HG02981 (cell line): ENCODE data around the gene PHACTR1.
"Not testable (repeated sequence)": the region's sequence is repeated elsewhere in the genome, so short reads cannot be mapped to it uniquely, and the experiment has no call there.

Experiments used
- ATAC-seq: cut with Tn5 transposase; IDR thresholded peaks from one replicate; pipeline ENCODE4 v1.9.1; 2021; ENCODE audit warnings: mild to moderate bottlenecking, moderate library complexity; ENCODE audit not compliant: unreplicated experiment

PHACTR1 gene

DNA sequence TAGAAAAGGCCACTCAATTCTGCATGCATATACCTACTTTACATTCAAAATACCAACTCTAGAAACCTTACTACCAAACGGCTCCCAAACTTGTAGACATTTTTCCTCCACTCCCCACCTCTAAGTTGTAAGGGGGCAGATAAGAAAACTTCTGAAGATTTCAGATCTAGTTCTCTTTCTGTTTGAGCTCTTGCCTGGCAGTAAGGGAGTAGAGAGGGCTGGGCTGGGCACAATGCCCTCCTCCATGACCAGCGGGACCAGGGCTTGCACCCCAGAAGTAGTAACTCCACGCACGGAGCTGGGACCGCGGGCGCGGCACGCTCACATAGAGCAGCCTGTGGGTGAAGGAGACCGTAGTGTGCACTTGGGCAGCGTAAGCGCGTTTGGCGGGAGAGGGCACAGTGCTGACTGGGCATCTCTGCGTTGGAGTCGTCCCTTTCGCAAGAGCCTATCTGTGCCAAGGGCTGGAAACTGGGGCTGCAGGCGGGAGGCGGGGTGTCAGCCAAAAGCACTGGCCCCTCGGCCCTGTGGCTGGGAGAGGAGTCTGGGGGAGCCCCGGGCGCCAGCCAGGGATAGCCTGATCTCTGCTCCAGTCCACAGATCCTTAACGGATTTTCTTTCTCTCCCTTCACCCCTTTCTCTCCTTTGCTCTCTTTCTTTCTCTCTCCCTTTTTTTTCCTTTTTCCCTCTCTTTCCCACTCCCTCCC, 32.4 kb downstream of the PHACTR1 start:
- no peak for ATAC-seq

DNA sequence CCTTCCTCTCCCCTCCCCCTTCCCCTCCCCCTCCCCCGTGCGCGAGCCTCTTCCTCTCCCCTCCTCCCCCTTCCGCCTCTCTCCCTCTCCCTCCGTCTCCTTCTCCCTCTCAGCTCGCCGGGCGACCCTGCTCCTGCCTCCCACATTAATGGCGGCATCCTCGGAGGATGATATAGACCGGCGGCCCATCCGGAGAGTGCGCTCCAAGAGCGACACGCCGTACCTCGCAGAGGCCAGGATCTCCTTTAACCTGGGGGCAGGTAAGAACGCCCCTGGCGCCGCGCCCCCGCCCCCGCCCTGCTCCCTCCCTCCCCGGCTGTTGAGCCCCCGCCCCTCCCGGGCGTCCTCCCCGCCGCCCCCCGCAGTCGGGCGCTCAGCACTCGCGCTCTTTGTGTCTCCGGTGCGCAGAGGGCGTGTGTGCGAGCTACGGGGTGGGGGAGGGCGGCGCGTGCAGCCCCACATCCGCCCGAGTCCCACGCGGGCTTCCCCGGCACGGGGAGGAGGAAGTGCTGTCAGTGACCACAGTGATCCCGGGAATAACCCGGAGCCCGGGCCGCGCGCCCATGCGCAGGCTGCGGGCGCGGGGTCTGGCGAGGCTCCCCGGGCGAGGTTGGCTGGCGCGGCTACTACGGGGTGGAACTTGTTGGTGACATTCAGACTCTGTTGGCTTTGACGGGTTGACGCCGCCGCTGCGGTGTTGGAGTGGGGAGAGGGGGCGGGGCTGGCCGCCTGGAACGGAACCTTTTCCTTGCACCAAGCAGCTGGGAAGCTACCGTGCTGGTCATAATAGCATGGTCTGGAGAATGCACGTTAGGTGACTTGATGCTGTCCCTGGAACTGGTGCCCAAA, 33.2 kb downstream of the PHACTR1 start:
- no peak for ATAC-seq

DNA sequence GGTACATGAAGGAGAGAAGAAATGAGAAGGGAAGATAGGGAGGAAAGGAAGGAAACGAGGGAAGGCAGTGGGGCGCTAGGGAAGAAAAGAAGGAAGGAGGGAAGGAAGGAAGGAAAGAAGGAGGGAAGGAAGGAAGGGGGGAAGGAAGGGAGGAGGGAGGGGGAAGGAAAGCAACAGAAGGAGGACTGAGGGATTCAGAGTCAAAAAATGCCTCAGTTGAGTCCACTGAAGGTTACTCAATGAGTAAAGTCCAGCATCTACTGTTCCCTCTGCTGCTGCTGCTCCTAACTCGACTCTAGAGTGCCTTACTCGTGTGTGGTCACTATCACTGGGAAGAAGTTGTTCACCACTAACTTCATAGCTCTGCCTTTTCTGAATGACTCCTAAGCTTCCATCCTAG, 33.8 kb downstream of the PHACTR1 start:
- no peak for ATAC-seq

DNA sequence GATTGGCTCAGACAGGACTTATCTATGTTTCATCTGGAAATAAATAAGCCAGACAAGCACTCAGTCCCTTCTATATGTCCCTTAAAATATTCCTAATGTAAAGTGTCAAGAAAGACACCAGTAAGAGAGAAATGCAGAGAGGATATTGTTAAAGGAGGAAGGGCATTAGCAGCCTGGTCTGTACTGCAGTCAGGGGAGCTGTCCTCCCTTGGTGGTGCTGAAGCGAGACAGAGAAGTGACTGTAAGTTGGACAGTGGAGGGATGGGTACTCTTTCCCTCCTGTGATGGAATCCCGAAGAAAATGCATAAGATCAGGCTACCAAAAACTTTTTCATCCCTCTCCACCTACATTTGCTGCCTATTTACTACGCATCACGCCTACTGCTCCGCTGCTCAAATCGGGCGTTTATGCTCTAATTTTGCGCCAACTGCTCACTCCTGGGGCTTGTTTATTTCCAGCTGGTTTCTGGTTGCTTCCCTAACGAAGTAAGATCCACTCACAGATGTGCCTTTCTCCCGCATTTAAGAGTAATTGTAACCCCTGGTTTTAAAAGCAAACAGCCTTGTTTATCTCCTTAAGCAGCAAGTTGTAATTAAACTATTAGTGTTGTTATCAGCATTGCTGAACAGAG, 35.2 kb downstream of the PHACTR1 start:
- no peak for ATAC-seq

DNA sequence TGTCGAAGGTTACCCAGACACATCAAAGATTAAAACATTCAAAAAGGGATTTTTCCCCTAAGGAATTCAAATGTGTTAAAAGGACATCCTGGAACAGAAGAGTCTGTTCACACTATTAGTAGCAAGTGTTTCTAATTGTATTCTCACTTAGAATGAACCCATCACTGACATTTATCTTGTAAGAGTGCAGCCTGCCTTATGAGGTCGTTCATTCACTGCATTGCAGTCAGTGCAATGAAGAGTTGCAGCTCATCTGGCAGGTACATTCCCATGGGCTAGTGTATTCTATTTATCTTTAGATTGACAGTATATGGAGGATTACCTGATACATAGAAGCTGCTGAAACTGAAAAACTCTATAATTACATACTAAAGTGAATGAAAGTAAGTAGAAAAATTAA, 36.5 kb downstream of the PHACTR1 start:
- no peak for ATAC-seq

DNA sequence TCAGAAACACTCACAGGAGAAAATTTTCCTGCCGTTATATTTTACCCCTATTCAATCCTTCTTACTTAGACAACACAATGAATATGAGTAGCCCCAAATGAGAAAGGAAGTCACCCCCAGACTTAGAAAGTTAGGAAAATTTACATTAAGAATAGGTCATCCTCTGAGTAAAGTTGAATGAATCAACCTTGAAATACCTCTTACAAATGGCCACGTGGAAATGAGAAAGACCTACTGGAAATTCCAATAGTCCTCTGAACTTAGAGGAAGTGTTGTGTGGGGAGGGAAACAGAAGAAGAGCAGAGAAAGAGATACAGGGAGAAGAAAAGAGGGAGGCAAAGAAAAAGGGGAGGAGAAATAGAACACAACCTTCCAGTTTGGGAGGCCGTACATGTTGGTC, 43.7 kb downstream of the PHACTR1 start:
- no peak for ATAC-seq

DNA sequence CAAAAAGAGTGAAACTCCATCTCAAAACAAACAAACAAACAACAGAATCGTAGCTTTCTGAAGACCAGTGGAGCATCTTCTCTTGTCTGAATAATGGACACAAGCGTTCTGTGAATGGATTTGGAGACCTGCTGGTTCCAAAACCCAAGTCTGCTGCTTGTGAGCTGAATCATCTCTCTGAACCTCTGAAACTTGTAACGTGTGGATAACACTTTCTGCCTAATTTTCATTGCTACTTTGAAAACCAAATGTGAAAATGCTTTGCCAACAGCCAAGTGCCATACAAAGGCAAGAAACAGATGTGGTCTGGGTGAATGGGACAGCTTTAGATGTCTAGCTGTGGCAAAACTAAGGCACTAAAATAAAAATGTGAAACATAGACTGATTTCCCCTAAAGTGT, 44.3 kb downstream of the PHACTR1 start:
- ATAC-seq, result no peak

DNA sequence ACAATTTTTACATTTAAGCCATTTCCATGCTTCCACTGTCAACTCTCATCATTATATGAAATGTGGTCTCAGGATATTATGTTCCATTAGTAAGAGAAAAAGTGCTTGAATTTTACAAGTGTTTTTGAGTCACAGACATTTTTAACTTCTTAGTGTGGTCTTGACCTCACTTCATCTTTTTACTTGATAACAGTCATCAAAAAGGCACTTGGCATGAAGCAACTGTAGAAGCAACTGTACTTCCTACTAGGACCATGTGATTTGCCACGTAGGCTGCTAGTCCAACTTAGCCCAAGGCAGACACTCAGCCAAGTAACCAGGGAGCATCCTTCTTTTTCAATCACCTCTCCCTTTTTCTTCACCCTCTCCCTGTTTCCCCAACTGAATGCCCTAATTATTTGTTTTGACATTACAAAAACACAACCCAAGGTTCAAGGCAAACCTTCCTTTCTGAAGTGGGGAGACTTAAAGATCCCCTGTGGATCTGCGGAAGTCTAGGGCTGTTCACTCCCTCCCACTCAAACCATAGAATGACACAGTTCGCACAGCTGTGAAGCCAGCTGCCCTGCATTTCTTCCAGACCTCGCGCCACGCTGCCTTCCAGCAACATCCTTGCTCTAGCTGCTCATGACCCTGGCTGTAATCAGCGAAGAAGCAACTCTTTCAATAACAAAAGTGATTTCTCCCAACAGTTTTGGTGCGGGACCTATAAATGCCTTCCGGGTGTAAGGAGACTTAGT, 45.0 kb downstream of the PHACTR1 start:
- ATAC-seq, result no peak

DNA sequence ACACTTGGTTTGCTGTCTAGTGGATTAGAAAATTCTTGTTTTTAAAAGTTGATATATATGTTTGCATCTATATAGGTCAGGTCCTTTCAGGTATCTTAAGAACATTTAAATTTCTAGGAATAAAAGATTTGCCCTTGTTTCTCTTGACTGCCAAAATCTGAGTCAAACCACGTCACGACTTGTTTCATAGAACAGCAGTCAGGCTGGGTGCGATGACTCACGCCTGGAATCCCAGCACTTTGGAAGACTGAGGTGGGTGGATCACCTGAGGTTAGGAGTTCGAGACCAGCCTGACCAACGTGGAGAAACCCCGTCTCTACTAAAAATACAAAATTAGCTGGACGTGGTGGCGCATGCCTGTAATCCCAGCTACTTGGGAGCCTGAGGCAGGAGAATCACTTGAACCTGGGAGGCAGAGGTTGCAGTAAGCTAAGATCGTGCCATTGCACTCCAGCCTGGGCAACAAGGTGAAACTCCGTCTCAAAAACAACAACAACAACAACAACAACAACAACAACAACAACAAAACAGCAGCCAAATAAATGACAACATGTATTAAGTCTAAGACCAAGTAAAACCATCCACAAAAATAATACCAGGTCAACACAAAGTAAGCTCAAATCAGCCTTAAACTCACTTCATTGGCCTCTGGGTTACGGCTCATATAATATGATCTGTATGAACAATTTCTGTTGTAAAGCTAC, 46.3 kb downstream of the PHACTR1 start:
- not testable (repeated sequence) for ATAC-seq

DNA sequence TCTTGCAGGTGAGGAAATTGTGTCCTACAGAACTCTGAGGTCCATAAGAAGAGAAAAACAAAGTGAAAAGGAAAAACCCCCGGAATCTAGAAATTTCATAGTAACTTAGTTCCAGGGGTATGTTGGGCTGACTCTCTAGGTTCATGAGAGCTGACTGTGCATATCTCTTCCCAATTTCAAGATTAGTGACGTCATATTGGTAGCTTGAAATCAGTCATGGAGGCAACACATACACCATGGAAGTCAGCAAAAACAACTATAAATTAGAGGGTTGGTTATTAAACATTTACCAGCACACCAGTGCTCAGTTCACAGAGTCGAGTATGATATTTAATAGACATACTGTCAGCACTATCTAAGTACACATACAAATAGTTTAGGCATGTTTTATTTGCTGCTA, 49.8 kb downstream of the PHACTR1 start:
- ATAC-seq, result no peak

DNA sequence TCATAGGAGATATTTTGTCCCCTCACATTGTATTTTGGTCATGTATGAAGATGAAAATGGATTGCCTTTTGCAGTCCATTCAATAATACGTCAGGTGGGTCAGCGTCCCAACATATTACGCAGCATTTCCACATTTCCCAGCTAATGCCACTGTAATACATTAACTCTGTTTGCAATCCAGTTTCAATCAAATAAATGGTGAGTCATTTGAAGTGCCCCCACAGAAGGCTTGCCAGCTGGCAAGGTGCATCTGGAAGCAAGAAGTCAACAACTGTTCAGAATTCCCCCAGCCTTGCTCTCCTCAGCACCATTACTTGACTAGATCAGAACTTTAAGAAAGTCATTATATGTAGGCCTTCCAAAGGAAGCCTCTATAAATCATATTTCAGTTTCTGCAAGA, 50.4 kb downstream of the PHACTR1 start:
- no peak for ATAC-seq

DNA sequence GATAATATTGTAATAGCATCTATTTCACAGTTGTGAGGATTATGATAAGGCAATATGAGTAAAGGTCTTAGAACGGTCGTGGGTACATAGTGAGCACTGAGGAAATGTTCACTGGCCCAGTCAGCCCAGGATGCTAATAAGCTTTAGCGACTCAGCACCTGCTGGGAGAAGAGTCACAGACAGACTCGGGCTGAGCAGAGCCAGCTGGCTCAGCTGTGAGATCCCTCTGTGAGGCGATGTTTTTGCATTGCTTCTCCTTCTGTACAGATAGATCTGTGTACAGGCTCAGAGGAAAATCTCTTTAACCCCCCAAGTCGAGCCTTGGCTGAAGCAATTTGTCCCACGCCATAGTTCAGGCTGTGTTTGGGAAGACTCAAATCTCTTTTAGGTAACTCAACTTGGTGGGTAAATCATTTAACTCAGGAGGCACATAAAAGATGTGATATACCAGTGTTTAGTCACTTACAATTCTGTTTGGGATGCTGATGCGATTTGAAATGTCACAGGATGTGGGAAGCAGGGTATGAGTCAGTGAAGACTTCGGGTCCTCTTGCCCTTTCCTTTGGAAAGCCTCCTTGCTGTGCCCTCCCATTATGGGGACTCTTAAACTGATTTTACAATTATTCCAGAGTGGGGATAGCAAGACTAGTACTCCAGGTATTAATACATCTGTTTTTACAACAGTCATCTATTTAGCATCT, 53.1 kb downstream of the PHACTR1 start:
- ATAC-seq, result no peak

DNA sequence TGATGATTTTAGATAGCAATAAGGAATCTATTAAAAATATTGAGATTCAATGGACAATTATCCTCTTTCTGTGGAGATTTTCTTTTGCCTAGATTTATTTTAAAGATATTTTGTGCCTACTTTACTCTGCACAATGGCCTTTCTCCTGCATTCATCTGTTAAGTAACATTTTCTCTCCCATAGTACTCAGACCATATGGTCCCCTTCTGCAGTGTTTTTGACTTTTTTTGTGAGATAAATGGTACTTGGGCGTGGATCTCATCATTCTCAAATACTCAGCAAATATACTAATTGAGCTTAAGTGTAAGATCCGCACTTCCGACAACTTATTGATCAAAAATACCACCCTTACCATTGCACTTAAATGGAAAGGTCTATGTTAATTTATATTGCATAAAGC, 55.8 kb downstream of the PHACTR1 start:
- ATAC-seq, result no peak

DNA sequence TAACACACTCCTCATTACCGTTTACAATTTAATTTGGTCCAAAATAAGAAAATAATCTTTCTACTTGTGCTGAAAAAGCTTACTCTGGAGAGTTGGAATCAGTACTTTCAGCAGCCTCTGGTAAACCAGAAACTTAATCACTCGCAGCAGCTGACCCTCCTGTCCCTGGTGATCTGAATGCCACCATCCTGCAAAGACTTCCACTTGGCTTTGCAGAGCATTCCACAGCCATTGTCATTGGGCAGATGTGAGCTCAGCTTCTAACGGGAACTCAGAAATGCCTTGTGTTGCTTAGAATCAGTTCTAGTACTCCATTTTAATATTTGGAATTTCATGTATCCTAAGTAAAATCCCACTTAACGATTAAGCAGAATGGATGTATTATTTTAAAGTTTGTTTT, 59.7 kb downstream of the PHACTR1 start:
- no peak for ATAC-seq

DNA sequence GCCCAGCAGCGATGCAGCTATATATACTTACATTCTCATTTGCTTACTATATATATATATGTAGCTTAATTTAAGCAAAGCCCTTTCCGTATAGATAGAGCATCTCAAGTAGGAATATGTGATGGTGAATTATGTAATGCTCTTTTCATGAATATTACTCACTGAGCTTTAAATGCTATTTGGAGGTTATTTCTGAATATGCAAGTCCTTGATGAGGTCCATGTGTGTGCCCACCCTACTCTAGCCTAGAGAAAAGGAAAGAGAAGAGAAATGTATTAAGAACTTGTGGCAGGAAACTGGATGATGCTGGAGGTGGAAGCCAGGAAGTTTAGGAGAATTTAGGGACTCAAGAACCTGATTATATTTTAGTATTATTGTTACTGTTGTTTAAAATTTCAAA, 63.2 kb downstream of the PHACTR1 start:
- no peak for ATAC-seq

DNA sequence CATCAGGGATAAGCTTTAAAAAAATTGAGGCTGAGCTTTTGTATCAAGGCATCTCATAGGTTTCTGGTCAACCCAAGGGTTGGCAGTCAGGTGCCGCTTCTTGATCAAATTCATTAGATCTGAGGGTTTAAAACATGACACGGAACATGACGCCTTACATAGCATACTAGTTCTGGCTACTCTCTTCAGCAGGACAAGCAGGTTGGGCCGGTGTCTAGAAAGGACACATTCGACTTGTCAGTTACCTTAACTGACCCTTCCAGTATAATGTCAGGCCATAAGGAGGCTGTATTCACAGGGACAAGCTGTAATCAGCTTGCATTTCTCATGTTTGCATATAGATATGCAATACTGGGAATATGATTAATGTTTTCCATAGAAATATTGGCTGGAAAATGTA, 65.6 kb downstream of the PHACTR1 start:
- no peak for ATAC-seq

DNA sequence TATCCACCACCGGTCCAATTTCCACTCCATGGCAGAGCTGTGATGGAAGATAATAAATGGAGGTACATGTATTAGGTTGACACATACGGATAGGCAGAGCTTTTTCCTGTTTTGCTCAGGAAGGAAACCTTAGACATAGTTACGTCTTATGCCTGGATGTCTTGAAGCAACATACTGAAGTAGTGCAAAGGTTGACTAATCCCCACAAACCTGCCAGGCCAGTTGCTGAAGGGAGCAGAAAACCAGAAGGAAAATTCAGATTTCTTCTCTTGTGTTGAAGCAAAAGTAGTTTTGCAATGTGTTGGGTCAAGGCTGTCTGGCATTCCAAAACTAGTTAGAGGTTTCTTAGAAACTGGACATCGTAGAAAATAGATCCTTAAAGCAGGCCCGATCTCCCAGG, 68.7 kb downstream of the PHACTR1 start:
- ATAC-seq, result no peak

DNA sequence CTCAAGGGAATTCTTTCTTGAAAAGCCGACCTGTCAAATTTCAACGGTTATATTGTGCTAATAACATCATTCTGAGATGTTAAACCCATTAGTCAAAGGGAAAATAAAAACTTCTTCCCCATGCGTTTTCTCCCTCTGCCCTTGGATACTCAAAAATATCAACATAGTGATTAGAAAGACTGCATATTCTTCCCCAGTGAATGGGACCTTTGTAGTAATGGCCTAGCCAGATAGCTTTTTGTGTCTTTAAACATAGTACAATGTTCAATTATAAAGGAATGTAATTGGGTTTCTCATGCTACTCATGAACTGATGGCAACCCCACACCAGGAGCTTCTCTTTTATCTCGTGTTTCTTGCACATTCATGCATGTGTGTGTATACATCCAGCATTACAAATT, 69.4 kb downstream of the PHACTR1 start:
- ATAC-seq, result no peak

DNA sequence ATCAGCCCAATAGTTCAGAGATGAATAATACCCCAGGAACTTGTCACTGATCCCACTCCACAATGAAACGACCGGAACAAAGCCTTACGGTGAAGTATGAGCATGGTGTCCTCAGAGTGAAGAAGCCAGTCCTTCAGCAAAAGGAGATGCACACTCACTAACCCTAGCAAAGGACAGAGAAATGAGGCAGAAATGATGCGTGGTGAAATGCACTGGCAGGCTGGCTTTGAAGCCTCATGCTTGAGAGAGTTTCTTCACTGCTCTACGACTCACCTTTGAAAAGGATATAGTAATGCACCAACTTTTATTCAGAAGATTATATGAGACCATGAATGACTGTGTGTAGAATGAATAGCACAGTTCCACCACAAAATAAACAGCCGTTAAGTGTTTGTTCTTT, 74.8 kb downstream of the PHACTR1 start:
- ATAC-seq, result no peak

DNA sequence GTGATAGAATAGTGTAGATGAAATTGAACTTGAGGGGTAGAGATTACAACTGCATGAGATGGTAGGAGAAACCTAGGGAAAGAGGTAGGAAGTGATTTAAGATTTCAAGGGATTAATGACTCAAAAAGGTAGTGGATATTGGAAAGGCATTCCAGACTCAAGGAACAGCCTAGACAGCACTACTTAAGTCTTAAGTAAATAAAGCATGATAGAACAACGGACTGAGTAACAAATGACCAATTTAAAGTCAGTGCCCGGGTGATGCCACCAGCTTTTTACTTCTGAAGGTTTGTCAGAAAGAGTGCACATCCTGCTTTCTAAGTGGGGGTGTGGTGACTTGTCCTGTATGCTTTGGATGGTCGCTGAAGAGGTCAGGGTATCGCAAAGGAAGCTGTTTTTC, 81.8 kb downstream of the PHACTR1 start:
- no peak for ATAC-seq
